Glutamatergic neuron (in vitro differentiated cells): ENCODE results near the gene MAPK1IP1L. TPM values are rescaled to one million over a fixed set of nuclear protein-coding genes. Genes with fewer than 3 reads are reported as not detected.

Experiments used
- DNase-seq: peaks from one replicate; pipeline ENCODE4 v3.0.0; 2022
- H3K27ac Mint-ChIP-seq: one replicate; pipeline ENCODE4 v1.8.0; 2020; ENCODE audit warnings: mild to moderate bottlenecking, mixed read lengths, inconsistent platforms; ENCODE audit not compliant: unreplicated experiment
- H3K27me3 Mint-ChIP-seq: one replicate; pipeline ENCODE4 v1.8.0; 2020; ENCODE audit warnings: mild to moderate bottlenecking, moderate library complexity, mixed read lengths, inconsistent platforms; ENCODE audit not compliant: unreplicated experiment
- H3K36me3 Mint-ChIP-seq: one replicate; pipeline ENCODE4 v1.8.0; 2020; ENCODE audit warnings: mild to moderate bottlenecking, mixed read lengths, inconsistent platforms; ENCODE audit not compliant: unreplicated experiment
- H3K4me1 Mint-ChIP-seq: one replicate; pipeline ENCODE4 v1.8.0; 2020; ENCODE audit warnings: mild to moderate bottlenecking, low read depth, mixed read lengths, inconsistent platforms; ENCODE audit not compliant: unreplicated experiment
- H3K4me3 Mint-ChIP-seq: one replicate; pipeline ENCODE4 v1.8.0; 2020; ENCODE audit warnings: mild to moderate bottlenecking, mixed read lengths, inconsistent platforms; ENCODE audit not compliant: unreplicated experiment
- H3K9me3 Mint-ChIP-seq: one replicate; pipeline ENCODE4 v1.8.0; 2020; ENCODE audit warnings: mild to moderate bottlenecking, moderate library complexity, mixed read lengths, inconsistent platforms; ENCODE audit not compliant: unreplicated experiment
- total RNA-seq: library from RNA; stranded (reverse); fragmentation: NEBNext Ultra II Directional; extraction: Animal tissue kit (Norgen Biotek cat#: 25700); gene quantifications from one replicate; pipeline ENCODE4 v1.2.1, GENCODE V29; 2021; ENCODE audit not compliant: unreplicated experiment
- TF ChIP-seq, protein P1 (sequence below): fragments of 200-600 bp; sonication (generic); IDR thresholded peaks from one replicate; pipeline ENCODE4 v1.5.0; 2021; ENCODE audit not compliant: partially characterized antibody, unreplicated experiment

MAPK1IP1L gene
- total RNA-seq, 1 donor from 2014 or later, result 97.9 TPM

DNA sequence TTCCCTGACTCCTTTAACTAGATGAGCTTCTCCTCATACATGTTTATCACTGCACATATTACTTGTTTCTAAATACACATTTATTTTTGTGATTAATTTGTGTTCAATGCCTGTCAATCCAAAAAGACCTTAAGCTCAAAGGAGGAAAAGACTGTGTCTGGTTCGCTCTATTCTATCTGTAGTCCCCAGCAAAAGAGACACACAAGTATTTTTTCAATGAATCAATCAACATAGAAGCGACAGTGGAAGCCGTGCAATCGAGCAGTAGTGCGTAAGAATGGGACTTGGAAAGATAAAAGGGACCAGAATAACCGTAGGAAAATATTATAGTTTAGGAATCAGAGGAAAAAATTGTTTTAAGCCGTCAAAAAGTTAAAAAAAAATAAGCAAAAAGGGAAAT lies 25.5 kb upstream of the MAPK1IP1L start:
- Mint-ChIP-seq H3K27me3 (peaks cover 3% of the 10 kb centered on the region), H3K4me1 (peaks cover 29% of the 10 kb centered on the region), H3K9me3 (peaks cover 8% of the 10 kb centered on the region), H3K27ac (peak overlapping the region; percentile 77), H3K36me3 (no peaks in the 10 kb centered on the region), H3K4me3 (peak overlapping the region; percentile 97)
- TF ChIP-seq, protein P1, sequence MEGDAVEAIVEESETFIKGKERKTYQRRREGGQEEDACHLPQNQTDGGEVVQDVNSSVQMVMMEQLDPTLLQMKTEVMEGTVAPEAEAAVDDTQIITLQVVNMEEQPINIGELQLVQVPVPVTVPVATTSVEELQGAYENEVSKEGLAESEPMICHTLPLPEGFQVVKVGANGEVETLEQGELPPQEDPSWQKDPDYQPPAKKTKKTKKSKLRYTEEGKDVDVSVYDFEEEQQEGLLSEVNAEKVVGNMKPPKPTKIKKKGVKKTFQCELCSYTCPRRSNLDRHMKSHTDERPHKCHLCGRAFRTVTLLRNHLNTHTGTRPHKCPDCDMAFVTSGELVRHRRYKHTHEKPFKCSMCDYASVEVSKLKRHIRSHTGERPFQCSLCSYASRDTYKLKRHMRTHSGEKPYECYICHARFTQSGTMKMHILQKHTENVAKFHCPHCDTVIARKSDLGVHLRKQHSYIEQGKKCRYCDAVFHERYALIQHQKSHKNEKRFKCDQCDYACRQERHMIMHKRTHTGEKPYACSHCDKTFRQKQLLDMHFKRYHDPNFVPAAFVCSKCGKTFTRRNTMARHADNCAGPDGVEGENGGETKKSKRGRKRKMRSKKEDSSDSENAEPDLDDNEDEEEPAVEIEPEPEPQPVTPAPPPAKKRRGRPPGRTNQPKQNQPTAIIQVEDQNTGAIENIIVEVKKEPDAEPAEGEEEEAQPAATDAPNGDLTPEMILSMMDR, result no peak
- no peak for DNase-seq

DNA sequence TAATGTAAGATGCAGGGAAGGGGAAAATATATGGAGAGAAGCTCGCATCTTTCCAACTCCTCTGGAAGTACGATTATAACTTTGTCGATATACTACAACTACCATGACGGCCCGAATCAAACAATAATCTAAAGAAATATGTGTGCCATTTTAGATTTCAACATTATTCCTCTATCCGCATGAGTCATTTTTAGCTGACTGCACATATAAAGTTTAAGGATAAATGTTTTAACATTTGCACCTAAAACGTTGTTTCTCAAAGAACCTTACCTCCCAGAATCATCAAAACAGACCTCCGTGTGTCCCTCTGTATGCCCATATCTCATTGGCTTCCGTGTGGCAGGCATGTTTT lies 25.0 kb upstream of the MAPK1IP1L start:
- H3K27me3 Mint-ChIP-seq, result peaks cover 3% of the 10 kb centered on the region

DNA sequence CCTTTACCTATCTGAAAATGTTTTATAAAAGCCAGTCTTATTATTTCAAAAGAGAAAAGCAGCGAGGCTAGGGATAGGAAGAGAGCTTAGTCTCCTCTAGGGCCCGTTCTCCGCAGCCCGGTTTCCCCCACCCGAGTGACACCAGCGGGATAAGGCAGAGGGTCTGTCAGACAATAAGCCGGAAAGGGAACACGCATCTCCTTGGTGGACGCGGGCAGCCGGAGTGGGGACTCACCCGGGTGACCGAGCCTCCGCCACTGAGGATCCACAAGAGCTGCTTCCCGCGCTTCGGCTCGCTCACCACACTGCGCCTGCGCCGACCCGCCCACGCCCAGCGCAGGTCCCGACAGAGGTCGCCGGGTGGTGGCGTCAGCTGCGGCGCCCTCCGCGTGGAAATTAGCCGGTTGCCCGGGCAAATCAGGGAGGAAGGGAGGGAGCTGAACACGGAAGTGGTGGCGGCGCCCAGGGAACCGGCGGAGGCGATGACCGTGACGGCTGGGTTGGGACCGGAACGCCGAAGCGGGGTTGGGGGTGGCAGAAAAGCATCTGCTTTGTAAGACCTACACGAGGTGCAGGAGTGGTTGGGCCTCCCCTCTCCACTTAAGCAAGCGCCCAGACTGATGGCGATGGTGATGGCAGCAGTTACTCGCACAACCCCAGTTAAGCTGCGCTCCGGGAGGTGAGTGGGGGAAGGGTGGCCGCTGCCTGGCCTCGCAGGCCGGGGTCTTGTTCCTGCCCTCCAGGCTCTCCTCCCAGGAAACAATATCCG lies 24.5 kb upstream of the MAPK1IP1L start, which contains the start of the genes SOCS4 and WDHD1:
TSS of gene SOCS4 (plus strand) at position 444 of the 769 bp plus-strand sequence. CDS start 15,806 bp downstream, outside the sequence.
TSS of gene WDHD1 (minus strand) at position 307 of the 769 bp plus-strand sequence. CDS start 312 bp downstream, outside the sequence.
- peaks cover 37% of the 10 kb centered on the region for H3K4me1 Mint-ChIP-seq
- H3K27ac Mint-ChIP-seq, result peak within 1 kb of the TSS; percentile 92
- peaks cover 3% of the 10 kb centered on the region for H3K27me3 Mint-ChIP-seq
- DNase-seq, result peak; percentile 97
- peak within 1 kb of the TSS; percentile 97 for H3K4me3 Mint-ChIP-seq
- peaks cover 8% of the 10 kb centered on the region for H3K9me3 Mint-ChIP-seq
- TF ChIP-seq, protein P1, result no peak
- H3K36me3 Mint-ChIP-seq, result no peaks in the 10 kb centered on the region

More for the DNA sequence above, 25.0 kb upstream of the MAPK1IP1L start:
- H3K9me3 Mint-ChIP-seq, result peaks cover 8% of the 10 kb centered on the region
- TF ChIP-seq, protein P1, result no peak
- no peak for DNase-seq
- no peaks in the 10 kb centered on the region for H3K36me3 Mint-ChIP-seq
- peaks cover 33% of the 10 kb centered on the region for H3K4me1 Mint-ChIP-seq
- H3K4me3 Mint-ChIP-seq, result peak overlapping the region; percentile 97
- H3K27ac Mint-ChIP-seq, result peak overlapping the region; percentile 83

DNA sequence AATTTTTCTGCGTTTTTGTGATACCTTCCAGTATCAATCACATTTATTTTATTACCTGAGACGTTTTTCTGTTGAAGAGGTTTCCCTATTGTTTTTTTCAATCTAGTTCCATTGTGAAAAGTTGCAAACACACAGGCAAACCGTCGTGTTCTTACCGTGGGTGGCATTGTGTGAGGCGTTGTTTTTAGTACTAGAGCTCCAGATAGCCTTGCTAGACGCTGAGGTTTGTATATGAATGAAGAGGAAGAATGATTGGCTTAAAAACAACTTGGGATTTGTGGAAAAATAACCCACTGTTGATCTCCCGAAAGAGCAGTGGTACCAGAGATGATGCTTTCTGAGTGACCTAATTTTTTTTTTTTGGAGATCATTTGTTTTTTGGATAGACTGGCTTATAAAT lies 23.4 kb upstream of the MAPK1IP1L start:
- Mint-ChIP-seq H3K27me3 (peaks cover 3% of the 10 kb centered on the region), H3K27ac (peak overlapping the region; percentile 92), H3K4me3 (peak overlapping the region; percentile 97), H3K9me3 (peaks cover 8% of the 10 kb centered on the region), H3K36me3 (no peaks in the 10 kb centered on the region), H3K4me1 (peaks cover 40% of the 10 kb centered on the region)
- DNase-seq, result no peak
- TF ChIP-seq, protein P1, result no peak

DNA sequence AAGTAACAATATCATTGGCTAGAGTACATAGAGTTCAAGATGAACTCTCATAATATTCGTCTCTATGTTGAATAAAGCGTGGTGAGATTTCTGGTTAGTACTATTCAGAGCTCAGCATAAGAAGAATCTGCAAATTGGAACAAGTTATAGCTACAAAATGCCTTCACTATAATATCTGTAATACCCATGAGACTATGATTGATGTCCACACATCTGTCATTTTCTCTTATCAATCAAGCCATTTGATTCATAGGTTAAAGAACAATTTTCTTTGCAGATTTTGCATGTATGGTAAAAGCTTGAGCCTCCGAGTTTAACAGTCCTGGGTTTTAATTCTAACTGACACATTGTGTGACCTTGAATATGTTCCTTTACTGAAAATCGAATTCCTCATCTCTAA lies 23.0 kb upstream of the MAPK1IP1L start:
- Mint-ChIP-seq H3K9me3 (peaks cover 8% of the 10 kb centered on the region), H3K27ac (peak overlapping the region; percentile 92), H3K27me3 (peaks cover 3% of the 10 kb centered on the region), H3K36me3 (no peaks in the 10 kb centered on the region), H3K4me1 (peaks cover 40% of the 10 kb centered on the region), H3K4me3 (peak overlapping the region; percentile 97)
- TF ChIP-seq, protein P1, result no peak
- DNase-seq, result no peak
